DLD1 (cell line): Measurements from ENCODE around the gene MELTF.
"Not testable (repeated sequence)": the region's sequence is repeated elsewhere in the genome, so short reads cannot be mapped to it uniquely, and the experiment has no call there.

Experiments used
- in situ Hi-C: cut with HindIII; loops from 2 replicates; pipeline ENCODE4 v1.10.0; 2017; ENCODE audit warnings: low sequenced_read_pairs

Gene MELTF

DNA sequence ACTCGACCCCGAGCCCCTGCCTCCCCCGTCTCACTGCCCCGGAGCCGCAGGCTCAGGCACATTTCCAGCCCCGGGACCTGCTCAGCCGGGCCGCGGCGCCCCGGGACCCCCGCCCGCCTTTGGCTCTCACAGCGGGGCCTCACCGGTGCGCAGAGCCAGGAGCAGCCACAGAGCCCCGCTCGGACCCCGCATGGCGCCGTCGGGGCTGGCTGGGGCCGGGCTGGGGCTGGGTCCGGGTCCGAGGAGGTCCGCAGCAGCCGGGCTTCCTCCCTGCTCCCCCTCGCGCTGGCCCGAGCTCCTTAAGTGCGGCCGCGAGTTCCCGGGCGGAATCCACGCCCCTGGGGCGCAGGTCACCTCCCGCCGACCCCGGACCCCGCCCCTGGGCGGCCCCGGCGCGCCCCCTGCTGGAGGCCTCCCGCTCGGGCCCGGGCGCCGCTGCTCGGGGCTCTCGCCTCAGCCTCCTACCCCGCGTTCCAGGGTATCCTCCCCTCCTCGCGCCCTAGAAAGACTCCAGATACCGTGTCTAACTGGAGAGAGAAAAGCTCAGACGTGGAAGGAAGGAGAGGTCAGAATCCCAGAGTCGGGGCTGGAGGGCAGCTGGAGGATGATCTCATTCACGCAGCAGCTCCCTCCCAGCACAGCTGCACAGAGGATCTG is at the start of gene MELTF:
Gene MELTF, minus strand, starts transcription at position 307 of the 657 bp plus-strand sequence. Its CDS starts 115 bp downstream, at position 192.
- in situ Hi-C loops = loop anchor here (10.0 kb wide), 1 partner anchor 85 kb away; the partner anchor contains the start of gene NCBP2

DNA sequence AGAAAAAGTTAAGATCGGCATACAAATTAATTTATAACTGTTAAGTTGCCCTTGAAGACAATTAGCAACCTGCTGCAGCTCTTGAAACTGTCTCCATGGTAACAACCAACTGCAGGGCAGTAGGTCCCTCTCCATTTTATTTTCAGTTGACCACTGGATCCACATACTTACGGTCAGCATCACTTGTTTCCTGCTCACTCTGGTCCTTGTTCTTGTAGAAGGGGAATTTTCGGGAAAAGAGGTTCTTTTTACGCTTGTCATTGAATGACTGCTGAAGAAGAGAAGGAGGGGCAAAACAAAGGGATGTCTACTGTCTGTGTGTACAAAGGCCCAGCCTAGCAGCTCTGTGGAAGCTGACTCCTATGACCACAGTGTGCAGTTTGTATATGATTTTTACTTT is 46.8 kb upstream of the MELTF start:
- in situ Hi-C loops = no loop called here

DNA sequence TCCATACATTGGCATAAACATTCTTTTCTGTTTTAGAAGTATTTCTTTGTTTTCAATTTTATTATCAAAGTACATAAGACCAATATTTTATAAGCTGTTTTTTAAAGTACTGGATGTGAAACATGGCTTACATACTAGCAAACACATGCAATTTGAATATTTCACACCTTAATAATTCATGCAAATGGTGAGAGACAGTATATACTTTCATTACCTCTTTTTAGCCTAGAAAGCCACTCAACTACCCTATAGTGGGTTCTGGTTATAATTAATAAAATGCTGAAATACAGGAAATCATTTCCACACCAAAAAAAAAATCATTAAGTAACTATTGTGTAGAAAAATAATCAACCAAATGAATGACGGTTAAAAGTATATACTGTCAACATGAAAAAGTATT is 38.5 kb upstream of the MELTF start:
- in situ Hi-C loops = no loop called here

DNA sequence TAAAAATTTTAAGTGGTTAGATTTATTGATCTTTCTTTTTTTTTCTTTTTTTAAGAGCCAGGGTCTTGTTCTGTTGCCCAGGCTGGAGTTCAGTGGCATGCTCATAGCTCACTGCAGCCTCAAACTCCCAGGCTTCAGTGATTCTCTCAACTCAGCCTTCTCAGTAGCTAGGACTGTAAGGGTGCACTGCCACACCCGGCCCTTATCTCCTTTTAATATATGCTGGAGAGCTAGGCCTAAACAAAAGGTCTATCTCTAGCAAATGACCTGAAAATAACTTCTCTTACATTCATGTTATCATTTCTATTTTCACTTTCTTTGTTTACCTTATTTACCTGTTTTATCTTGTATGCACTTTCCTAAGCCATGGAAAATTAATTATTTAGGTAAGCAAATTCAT is 35.2 kb upstream of the MELTF start:
- in situ Hi-C loops = no loop called here

DNA sequence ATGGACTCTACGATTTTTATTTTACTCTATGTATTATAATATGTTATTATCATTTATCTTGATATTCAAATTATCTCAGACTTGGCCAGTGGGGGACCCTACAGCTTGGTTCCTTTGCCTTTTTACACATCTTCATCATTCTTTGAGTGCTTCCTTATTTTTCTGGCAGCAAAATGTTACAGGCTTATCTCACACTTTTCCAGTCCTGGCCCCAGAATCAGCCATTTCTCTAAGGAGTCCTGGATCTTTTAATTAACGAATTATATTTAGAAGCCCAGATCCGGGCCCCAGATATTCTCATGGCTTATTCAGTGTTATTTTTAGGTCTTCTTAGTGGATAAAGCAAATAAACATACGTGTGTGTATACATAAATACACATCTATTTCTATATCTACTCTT is 32.8 kb upstream of the MELTF start:
- in situ Hi-C loops = no loop called here

DNA sequence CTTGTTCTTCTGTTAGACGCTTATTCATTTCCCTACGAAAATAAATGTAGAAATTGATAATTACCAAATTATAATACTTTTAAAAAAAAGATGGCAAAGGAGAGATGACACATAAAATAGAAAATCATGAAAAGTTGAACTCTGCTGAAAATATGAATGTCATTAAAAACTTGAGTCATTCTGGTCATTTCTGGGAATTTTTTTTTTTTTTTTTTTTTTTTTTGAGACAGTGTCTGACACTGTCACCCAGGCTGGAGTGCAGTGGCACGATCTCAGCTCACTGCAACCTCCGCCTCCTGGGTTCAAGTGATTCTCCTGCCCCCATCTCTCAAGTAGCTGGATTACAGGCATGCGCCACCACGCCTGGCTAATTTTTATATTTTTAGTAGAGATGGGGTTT is 22.0 kb upstream of the MELTF start:
- in situ Hi-C loops = not testable (repeated sequence)

DNA sequence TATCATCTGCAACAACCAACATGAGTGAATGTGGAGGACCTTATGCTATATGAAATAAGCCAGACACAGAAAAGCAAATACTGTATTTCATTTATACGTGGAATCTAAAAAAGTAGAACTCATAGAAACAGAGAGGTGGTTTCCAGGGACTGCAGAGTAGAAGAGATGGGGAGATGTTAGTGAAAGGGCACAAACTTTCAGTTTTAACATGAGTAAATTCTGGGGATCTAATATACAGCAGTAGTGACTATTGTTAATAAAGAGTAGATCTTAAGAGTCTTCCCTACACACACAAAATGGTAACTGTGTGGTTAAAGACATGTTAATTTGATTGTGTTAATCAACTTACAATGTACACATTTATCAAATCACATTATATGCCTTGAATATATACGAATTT is 20.9 kb upstream of the MELTF start:
- in situ Hi-C loops = no loop called here

DNA sequence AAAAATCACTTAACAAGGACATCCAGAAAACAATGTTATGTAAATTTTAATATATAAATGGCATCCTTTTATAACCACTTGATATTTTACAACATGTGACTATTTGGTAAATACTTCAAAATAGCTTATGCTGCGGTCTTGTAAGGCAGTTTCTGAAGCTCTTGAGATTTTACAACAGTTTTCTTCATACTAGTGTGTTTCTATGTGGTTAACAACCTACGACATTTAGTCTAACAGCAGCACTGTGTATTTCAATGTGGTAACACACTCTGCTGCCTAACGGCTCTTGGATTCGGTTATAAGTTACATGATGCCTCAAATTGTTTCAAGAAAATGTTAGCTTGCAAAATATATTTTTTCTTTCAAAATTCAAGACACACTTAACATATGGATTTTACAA is 12.9 kb upstream of the MELTF start:
- in situ Hi-C loops = no loop called here

DNA sequence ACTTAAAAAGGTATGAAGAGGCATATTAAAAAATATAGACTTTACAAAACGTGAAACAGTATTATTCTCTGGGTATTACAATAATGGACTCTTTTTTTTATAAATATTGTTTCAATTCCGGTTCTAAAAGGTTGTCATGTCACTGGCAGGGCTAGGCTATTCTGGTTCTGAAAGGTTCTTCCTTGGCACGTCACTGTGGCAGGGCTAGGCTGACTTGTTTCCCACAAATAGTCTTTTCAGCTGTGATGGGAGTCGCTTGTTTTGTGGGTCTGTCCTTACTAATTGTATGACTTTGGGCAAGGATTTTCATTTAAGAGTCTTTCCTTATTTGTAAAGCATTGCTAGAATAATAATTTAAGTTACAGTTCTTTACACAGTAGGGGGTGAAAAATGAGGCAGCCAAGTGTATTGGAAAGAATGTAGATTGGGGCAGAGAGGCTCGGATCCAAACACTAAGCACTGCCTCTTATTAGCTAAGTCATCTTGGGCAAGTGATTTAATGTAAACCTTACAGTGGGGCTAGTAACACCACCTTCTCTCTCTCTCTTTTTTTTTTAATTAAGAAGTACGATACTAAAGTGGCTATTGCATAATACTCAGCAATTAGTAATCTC is 12.4 kb upstream of the MELTF start:
- in situ Hi-C loops = no loop called here

DNA sequence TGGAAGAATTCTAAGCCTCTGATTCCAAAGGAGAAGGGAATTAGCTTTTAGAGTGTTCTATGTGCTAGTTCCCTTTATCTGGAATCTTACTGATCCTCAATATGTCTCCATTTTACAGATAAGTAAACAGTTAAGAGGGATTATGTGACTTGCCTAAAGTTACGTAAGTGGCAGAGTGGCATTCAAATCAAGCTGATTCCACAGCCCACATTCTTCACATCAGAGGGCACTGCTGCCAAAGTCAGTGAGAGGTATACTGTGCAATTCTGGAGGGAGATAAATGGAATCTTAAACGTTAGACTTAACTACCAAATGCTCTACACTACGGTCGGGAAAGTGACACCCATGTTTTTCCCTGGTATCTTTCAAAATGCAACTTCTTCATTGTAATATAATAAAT is 11.0 kb upstream of the MELTF start:
- in situ Hi-C loops = no loop called here

DNA sequence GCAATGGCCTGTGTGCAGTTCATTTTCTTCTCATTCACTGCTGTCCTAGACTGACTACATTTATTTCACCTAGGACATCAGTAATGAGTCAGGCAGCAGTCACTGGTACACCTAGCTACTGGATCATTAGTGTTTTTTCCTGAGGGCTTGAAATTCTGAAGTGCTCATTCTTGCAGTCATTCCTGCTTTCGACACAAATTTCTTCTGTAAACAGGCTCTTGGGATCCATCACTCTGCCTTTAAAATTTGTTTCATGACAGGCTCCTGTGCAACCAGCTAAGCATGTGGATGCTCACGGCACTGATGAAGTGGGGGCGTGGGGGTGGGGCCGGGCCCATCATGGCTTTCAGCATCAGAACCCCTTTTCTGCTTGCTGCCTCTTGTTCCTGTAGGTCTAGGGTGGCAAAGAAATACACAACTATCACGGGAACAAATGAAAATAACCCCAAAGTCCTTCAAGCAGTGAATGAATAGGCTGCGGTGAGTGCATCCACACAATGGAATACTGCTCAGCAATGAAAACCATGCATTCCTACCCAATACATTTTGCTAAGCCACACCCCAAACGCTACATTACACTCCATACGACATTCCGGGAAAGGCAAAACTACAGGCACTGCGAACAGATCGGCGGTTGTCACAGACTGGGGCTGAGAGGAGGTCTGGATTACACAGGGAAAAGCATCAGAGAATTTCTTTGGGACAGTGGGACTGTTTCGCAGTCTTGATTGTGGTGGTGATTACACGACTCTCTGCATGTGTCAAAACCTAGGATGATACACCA is 9.3 kb upstream of the MELTF start:
- in situ Hi-C loops = no loop called here

DNA sequence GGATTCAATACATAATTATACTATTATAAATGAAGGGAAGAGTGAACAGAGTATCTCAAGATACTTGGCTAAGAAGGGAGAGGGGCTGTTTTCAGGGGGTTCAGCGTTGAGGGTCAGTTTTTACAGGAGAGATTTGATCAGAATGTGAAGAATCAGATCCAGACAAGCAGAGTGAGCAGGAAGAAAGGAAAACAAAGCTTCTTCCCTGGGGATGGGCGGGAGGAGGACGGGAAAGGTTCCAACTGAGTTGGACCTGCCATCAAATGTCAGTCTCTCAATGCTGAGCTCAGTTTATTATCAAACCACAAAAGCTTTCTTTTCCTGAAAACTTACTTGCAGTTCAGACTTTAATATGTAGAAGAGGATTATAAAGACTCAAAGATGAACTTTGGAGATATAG is 6.0 kb upstream of the MELTF start:
- in situ Hi-C loops = no loop called here

DNA sequence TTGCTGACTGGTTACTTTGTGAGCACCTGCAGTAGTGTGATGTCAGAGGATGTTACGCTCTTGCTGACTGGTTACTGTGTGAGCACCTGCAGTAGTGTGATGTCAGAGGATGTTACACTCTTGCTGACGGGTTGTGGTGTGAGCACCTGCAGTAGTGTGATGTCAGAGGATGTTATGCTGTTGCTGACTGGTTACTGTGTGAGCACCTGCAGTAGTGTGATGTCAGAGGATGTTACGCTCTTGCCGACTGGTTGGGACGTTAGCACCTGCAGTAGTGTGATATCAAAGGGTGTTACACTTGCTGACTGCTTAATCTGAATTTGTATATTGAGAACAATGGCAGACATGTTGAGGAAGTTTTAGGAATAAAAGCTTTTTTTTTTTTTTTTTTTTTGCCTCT is 5.2 kb upstream of the MELTF start:
- in situ Hi-C loops = not testable (repeated sequence)

DNA sequence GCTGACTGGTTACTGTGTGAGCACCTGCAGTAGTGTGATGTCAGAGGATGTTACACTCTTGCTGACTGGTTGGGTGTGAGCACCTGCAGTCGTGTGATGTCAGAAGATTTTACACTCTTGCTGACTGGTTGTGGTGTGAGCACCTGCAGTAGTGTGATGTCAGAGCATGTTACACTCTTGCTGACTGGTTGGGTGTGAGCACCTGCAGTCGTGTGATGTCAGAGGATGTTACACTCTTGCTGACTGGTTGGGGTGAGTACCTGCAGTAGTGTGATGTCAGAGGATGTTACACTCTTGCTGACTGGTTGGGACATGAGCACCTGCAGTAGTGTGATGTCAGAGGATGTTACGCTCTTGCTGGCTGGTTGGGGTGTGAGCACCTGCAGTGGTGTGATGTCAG is 4.1 kb upstream of the MELTF start:
- in situ Hi-C loops = not testable (repeated sequence)

DNA sequence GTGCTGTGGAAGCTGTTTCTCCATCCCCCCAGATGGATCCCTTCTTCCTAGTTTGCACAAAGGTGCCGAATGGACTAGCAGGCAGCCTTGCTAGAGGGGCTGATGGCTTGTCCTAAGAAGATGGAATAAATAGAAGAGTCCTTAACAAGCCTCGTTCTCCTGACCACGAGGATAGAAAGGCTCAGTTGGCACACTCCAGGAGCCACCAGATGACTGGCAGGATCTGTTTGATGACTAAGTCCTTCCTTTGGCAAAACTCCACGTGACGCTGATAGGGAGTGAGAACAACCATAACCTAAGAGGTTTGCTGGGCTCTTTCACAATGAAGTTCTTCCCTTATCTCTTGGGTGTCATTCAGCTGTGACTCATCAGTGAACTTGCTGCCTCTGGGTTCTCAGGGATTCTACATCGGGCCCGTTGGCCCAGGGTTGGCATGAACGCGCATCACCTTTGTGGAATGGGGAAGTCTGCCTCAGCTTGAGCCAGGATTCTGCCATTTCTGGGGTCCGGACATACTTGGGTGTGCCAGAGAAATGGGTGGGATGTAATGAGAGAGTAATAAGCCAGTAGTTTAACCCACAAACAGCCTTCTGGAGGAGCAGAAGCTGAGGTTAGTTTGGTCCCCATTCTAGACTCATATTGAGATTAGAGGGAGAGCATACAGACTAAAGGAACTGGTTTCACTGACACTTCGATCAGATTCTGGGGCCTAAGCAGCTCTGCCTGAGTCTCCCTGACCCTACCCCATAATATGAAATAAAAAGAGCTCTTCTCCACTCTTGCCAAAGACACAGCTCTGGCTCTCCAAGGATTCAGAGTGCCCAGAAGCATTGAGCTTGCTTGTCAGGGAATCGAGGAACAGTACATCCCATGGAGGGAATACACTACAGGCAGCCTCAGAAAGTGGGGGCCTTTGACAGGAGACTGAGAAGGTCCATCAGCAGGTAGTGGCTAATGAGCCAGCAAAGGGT is 2.0 kb upstream of the MELTF start:
- in situ Hi-C loops = no loop called here

DNA sequence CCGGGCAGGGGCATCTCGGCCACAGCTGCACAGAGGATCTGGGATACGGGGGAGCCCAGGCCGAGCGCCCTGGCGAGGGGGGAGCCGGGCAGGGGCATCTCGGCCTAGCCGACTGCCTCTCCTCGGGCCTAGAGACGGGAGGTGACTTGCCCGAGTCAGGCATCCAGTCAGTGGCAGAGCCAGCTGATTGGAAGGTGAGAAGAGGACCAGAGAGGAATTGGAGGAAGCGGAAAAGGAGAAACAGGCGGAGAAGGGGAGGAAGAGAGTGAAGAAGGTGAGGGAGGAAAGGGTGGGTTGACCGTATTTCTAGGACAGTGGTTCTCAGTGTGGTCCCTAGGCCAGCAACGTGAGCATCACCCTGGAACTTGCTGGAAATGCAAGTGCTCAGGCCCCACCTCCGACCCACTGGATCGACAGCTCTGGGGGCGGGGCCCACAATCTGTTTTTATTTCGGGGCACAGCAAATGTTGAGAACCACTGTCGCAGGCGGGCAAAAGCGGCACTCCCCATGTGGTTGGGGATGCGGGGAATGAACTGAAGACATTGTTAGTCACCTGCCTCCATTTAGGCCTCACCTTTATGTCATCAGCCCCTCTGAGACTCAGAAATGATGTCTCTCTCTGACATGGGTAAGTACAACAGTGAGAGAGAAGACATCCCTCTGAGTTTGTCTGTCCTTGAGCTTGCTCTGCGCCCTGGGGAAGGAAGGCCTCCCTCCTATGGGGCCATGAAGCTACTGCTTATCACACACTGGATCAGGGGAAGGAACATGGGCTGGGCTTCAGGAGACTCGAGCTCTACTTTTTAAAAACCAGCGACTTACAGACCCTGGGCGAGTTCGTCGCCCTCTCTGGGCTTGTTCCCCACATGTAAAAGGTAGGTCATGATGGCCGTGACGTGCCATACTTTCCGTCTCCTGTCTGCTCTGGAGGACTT is 1.0 kb upstream of the MELTF start:
- in situ Hi-C loops = no loop called here

DNA sequence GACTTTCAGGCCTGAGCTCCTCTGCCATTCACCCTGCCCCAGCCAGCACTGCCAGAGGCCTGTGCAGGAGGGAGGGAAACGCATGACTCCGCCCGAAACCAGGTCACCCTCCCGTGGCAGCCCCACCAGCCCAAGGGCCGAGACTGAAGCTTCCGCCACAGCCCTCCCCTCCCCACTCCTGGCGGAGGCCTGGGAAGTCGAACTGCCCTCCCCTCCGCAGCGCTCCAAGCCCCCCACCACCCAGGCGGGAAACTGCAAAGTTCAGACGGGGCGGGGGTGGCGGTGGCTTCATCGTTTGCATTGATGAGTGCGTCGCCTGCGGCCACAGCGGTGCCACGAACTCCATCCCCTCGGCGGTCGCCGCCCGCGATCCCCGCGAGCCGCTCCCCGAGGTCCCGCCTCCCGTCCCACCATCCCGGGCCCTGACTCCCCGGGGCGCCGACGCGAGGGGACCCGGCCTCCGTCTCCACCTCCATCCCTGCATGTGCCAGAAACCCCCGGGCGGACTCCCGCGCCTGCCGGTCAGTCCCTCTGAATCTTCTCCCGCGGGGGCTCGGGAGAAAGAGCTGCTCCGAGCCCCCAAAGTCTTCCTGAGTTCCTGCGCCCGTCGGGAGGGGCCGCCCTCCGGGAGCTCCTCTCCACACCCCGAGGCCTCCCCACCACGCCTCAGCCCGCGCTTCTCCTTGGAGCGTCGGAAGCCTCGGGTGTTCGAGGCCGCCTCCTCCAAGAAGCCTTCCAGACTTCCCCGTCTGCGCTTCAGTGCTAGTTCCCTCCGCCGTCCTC is 698 bp downstream of the MELTF start:
- in situ Hi-C loops = loop anchor here (10.0 kb wide), 1 partner anchor 84 kb away; the partner anchor contains the start of gene NCBP2

DNA sequence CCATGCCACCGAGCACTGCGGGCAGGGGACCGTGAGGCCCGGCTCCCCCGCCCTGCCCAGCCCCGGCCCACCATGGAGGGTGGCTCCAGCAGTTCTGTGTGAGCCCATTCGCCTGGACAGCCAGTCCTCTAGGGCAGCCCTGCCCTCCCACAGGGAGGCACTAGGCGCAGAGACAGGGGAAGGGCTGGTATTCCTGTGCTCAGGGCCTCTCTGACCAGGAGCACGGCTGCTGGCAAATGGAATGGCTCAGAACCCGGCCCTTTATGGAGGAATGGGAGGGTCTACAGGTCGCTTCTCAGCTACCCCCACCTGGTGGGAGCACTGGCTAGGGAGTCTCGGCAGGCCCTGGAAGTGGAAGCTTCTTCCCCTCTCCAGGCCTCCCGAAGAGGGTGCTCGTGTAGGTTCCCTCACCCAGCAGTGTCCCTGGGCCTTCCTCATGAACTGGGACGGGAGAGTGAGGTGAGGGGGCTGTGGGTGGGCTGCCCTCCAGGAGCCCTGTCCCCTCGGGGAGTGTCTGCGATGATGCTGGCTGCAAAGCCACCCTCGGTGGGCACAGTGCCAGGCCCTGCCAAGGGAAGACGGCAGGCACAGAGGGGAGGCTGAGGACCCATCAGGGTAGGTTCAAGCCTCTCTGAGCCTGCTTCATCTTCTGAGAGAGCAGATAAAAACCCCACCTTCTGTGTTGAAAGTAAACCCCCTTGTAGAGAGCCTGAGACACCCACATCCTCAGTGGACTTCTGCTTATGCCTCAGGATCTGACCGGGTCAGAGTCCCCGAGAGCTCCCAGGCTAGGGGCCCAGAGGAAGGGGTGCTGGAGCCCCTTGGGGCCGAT is 1.5 kb downstream of the MELTF start:
- in situ Hi-C loops = loop anchor here (10.0 kb wide), 1 partner anchor 83 kb away; the partner anchor contains the start of gene NCBP2
